GM12875 (cell line): ENCODE data around the gene SRGAP1.

ENCODE experiments used
- H3K4me3 ChIP-seq: one replicate; pipeline ENCODE4 v1.5.1; 2011; ENCODE audit warnings: low read depth, low read length, control low read depth
- TF ChIP-seq, protein P1 (sequence below): IDR thresholded peaks from 2 replicates; pipeline ENCODE4 v1.5.1; 2011; ENCODE audit warnings: low read depth, mild to moderate bottlenecking, control low read depth, inconsistent platforms, low read length, moderate library complexity, borderline replicate concordance; ENCODE audit not compliant: insufficient read depth

The SRGAP1 gene

GRCh38 chr12:63808631-63809030 lies 35.9 kb upstream of the SRGAP1 start:
- H3K4me3 ChIP-seq = no peak overlapping the region
- TF ChIP-seq, protein P1, sequence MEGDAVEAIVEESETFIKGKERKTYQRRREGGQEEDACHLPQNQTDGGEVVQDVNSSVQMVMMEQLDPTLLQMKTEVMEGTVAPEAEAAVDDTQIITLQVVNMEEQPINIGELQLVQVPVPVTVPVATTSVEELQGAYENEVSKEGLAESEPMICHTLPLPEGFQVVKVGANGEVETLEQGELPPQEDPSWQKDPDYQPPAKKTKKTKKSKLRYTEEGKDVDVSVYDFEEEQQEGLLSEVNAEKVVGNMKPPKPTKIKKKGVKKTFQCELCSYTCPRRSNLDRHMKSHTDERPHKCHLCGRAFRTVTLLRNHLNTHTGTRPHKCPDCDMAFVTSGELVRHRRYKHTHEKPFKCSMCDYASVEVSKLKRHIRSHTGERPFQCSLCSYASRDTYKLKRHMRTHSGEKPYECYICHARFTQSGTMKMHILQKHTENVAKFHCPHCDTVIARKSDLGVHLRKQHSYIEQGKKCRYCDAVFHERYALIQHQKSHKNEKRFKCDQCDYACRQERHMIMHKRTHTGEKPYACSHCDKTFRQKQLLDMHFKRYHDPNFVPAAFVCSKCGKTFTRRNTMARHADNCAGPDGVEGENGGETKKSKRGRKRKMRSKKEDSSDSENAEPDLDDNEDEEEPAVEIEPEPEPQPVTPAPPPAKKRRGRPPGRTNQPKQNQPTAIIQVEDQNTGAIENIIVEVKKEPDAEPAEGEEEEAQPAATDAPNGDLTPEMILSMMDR = no peak

DNA sequence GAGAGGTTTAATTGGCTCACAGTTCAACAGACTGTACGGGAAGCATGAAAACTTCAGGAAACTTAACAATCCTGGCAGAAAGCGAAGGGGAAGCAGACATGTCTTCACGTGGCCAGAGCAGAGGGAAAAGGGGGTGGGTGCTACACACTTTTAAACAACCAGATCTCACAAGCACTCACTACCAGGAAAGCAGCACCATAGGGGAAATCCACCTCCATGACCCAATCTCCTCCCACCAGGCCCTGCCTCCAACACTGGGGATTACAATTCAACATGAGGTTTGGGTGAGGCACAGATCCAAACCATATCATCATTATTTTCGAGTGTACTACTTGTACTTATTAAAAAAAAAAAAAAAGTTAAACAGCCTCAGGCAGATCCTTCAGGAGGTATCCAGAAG lies 34.9 kb upstream of the SRGAP1 start:
- TF ChIP-seq, protein P1 = no peak
- H3K4me3 ChIP-seq = no peak overlapping the region

- no peak overlapping the region for H3K4me3 ChIP-seq
- TF ChIP-seq, protein P1 = no peak
Measured at GRCh38 chr12:63811334-63811733, 33.2 kb upstream of the SRGAP1 start.

- H3K4me3 ChIP-seq = no peak overlapping the region
Measured at GRCh38 chr12:63811755-63812154, 32.7 kb upstream of the SRGAP1 start.

DNA sequence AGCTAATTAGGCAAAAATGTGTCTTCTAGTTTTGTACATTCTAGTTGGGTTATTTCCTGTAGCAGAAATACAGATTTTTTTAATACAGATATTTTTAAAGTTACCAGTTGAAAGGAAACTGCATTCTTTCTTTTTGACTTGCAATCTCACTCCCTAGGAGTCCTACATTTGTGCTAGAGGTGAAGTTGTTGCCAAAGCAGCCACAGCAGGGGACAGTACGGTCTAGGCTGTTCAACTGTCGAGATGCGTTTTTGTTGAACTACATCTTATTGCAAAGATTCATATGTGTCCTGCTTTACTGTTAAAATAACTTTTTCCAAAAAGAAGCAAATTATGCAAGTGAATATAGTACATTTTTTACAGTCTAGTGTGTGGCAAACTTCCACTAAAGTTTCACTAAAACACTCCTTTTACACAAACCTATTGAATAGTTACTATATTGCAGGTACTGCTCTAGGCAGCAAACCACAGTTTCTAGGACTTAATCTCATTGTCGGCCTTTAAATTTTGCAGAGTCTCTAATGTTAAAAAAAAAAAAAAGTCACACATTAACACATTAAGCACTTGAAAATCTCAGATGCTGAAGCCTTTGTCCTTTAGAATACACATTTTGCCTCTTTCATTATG lies 30.2 kb upstream of the SRGAP1 start:
- TF ChIP-seq, protein P1 = no peak
- H3K4me3 ChIP-seq = no peak overlapping the region

More at GRCh38 chr12:63811755-63812154, 32.7 kb upstream of the SRGAP1 start:
- TF ChIP-seq, protein P1 = no peak

DNA sequence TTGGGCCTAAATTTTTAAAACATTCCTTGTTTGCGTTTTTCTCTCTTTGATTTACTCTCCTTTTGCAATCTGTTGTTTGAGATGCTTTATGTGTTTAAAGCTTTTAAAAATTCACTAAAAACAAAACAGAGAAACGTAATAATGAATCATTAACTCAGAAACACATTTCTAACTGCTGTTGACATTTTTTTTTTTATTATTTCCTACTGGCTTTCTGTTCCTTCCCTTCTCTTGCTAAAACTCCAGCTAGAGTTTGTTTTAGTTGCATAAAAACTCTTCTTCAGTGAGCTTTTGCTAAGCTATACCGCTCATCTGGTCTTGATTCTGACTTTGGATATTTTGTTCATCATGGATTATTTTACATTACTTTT lies 29.0 kb upstream of the SRGAP1 start:
- TF ChIP-seq, protein P1 = no peak
- H3K4me3 ChIP-seq = no peak overlapping the region

GRCh38 chr12:63816031-63816430 lies 28.5 kb upstream of the SRGAP1 start:
- no peak overlapping the region for H3K4me3 ChIP-seq
- TF ChIP-seq, protein P1 = no peak
